Heart right ventricle (tissue), 16 donors: ENCODE results near the gene NOS1AP. TPM values are rescaled to one million over a fixed set of nuclear protein-coding genes. Genes with fewer than 3 reads are reported as not detected.

Experiments used
- ATAC-seq, 8 donors: fragments of 200-7000 bp; cut with Tn5 transposase; one replicate each; pipeline ENCODE4 v1.9.1; 2020; ENCODE audit warnings: mild to moderate bottlenecking in 8 of 8, moderate library complexity in 8 of 8, moderate number of reproducible peaks in 1 of 8
- DNase-seq, 2 donors: peaks; one replicate each; pipeline ENCODE4 v3.0.0-alpha.2; 2020
- H3K27ac ChIP-seq, 10 donors: fragments of 200-600 bp; sonication (generic) in 2 of 10; one replicate each; pipeline versions ENCODE4 v1.5.0 to v1.8.0; 2020 to 2022; ENCODE audit warnings: mild to moderate bottlenecking in 3 of 10
- H3K27me3 ChIP-seq, 7 donors: fragments of 200-600 bp; one replicate each; pipeline ENCODE4 v1.8.0; 2021 to 2022; ENCODE audit warnings: mild to moderate bottlenecking in 2 of 7
- H3K36me3 ChIP-seq, 9 donors: fragments of 200-600 bp; sonication (generic) in 1 of 9; one replicate each; pipeline versions ENCODE4 v1.5.0 to v1.8.0; 2020 to 2022; ENCODE audit warnings: mild to moderate bottlenecking in 2 of 9
- H3K4me1 ChIP-seq, 9 donors: fragments of 200-600 bp; sonication (generic) in 1 of 9; one replicate each; pipeline versions ENCODE4 v1.5.0 to v1.8.0; 2020 to 2022; ENCODE audit warnings: mild to moderate bottlenecking in 4 of 9
- H3K4me3 ChIP-seq, 10 donors: fragments of 200-600 bp; sonication (generic) in 2 of 10; one replicate each; pipeline versions ENCODE4 v1.5.0 to v1.8.0; 2020 to 2022; ENCODE audit warnings: mild to moderate bottlenecking in 7 of 10, moderate library complexity in 2 of 10
- H3K9me3 ChIP-seq, 11 donors: fragments of 200-600 bp in 10 of 11; sonication (generic) in 2 of 11; one replicate each; pipeline versions ENCODE4 v1.5.0 to v1.8.0; 2013 to 2022; ENCODE audit warnings: mild to moderate bottlenecking in 2 of 11, control low read depth in 1 of 11, moderate library complexity in 1 of 11
- CTCF ChIP-seq, 9 donors: fragments of 200-600 bp; sonication (generic) in 2 of 9; IDR thresholded peaks; one replicate each; pipeline versions ENCODE4 v1.5.0 to v1.8.0; 2021 to 2022; ENCODE audit warnings: antibody characterized with exemption in 9 of 9, mild to moderate bottlenecking in 5 of 9, moderate library complexity in 1 of 9
- WGBS, 2 donors: extraction: QIAGEN DNeasy Blood & Tissue Kit; methylation state at CpG; one replicate each; pipeline ENCODE4 v1.1.7; 2013; ENCODE audit warnings: inconsistent platforms in 1 of 2; 5-methylcytosine and 5-hydroxymethylcytosine counted together
- intact Hi-C, 10 donors: fragments of 100-400 bp; cut with DNase I; formaldehyde crosslinking; loops; one replicate each; pipeline versions ENCODE4 v1.11.1 to v1.14.2; 2022
- polyA plus RNA-seq, 2 donors: library from polyadenylated mRNA; stranded (reverse); fragments of 200-250 nt; gene quantifications; one replicate each; pipeline ENCODE4 v1.2.3, GENCODE V29; 2013
- total RNA-seq, 10 donors: library from RNA; stranded (reverse); fragmentation: NEBNext Ultra II Directional in 3 of 10; extraction: Animal tissue kit (Norgen Biotek cat#: 25700) in 3 of 10; gene quantifications; one replicate each; pipeline versions ENCODE4 v1.2.1 to v1.2.4, GENCODE V29; 2021 to 2023
- donor health status: Arrhythmogenic right ventricular cardiomyopathy.
- donor health status: ischemic (EF 13 %, LVEDD 7.1; RV severe dilation, severe dysfunction).
- donor health status: healthy with polysubstance abuse.
- donor health status: DM: no; HTN: yes; CAD: no.
- donor health status: DM: no; HTN: no; CAD: no.
- donor health status: ischemic (EF 25% LVEDD 6.9; RV normal size, moderate dysfunction).
- donor health status: ischemic (EF 25% LVEDD 5.7; RV mildly dilated, moderate dysfunction).
- donor health status: healthy.
- donor health status: DM: yes; HTN: yes; CAD: no.
- donor health status: Ischemic cardiomyopathy.
- donor health status: ischemic (EF 35%, LVEDD 5.7; RV mildly dilated, moderate dysfunction).
- donor health status: nonischemic (EF 11% LVEDD 7.7; RV severe dilation, severe dysfunction).
- donor health status: DM: yes; HTN: yes; CAD: no.
- donor health status: PGD.
- donor health status: ischemic (EF 29% LVEDD 5.4; RV normal size, mild dysfunction).
- donor health status: nonischemic (EF 23%, LVEDD 6.1; RV moderate dilation, normal function).

The NOS1AP gene
- total and polyA plus RNA-seq, 12 donors: 0.19 to 7.1 (median 4.6) TPM

DNA sequence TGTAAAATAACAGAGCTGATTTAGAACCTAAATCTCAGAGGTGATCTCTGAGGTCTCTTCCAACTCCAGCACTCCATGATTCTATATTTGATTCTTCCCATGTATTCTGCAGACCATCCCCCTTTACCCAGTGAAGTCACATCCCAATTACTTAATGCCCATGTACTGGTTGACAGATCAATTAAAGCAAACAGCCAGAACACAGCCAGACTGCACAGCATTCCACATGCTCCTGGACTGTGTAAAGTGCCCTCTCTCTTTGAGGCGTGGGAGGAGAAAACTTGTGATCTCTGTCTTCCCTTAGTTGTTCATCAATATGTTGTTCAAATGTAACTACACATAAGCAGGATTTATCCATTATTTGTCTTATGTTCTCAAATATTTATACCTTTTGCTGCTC, 18.1 kb downstream of the NOS1AP start:
- intact Hi-C loops: no loop called here

DNA sequence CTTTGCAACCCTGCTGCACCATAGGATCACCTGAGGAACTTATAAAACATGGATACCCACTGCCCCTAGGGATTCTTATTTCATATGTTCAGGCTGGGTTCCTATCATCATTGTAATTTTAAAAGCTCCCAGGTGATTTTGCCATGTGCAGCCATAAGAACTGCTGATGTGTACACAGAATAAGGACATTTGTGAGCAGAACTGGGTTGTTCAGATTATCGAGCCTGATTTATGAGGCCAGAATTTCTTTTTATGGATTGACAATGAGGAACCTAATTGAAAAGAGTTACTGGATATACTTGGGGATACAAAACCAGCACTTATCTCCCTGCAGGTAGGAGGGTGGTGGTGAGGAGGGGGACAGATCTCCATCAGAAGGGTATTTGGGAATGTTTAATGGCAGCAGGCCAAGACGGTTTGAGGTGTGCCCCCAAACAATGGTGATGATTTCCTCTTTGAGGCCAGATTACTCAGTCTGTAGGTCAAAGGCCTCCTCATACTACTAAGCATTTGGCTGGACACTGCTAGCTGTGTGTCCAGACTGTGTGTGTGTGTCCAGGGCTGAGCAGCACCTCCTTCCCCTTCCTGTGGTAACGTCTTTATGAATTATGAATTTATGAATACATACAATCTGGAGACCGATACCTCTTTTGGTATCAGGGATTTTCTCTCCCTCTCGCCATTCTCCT, 18.9 kb downstream of the NOS1AP start:
- DNase-seq: no peak

More for the DNA sequence above, 18.1 kb downstream of the NOS1AP start:
- no peak for DNase-seq
- H3K27me3 ChIP-seq: no peaks in the 10 kb centered on the region
- no peak overlapping the region for H3K4me3 ChIP-seq
- 97% methylated on average over 1 of the region's 1 CpG for WGBS, 2 donors
- H3K9me3 ChIP-seq: peaks cover 0 to 6% (median 0%) of the 10 kb centered on the region in 11 donors
- TF ChIP-seq CTCF (IDR thresholded peaks at IDR 0.05): no peak
- no peak for ATAC-seq
- H3K36me3 ChIP-seq: no peaks in the 10 kb centered on the region
- H3K27ac ChIP-seq: no peak overlapping the region
- peaks cover 0 to 7% (median 0%) of the 10 kb centered on the region in 9 donors for H3K4me1 ChIP-seq

GRCh38 chr1:162089748-162090147, 20.3 kb downstream of the NOS1AP start:
- WGBS, 2 donors: 91 to 99% methylated on average over 2 of the region's 2 CpGs
- Histone ChIP-seq H3K27ac (no peak overlapping the region), H3K4me3 (no peak overlapping the region), H3K4me1 (peaks cover 0 to 15% (median 0%) of the 10 kb centered on the region in 9 donors), H3K36me3 (no peaks in the 10 kb centered on the region), H3K27me3 (no peaks in the 10 kb centered on the region), H3K9me3 (peaks cover 0 to 4% (median 0%) of the 10 kb centered on the region in 11 donors)
- intact Hi-C loops: no loop called here
- DNase-seq (no peak), ATAC-seq (no peak)
- TF ChIP-seq CTCF (IDR thresholded peaks at IDR 0.05): no peak

More for the DNA sequence above, 18.9 kb downstream of the NOS1AP start:
- TF ChIP-seq CTCF (IDR thresholded peaks at IDR 0.05): no peak
- Histone ChIP-seq H3K36me3 (no peaks in the 10 kb centered on the region), H3K9me3 (peaks cover 0 to 5% (median 0%) of the 10 kb centered on the region in 11 donors), H3K27ac (no peak overlapping the region), H3K27me3 (no peaks in the 10 kb centered on the region), H3K4me1 (peaks cover 0 to 15% (median 0%) of the 10 kb centered on the region in 9 donors), H3K4me3 (no peak overlapping the region)
- ATAC-seq: no peak
- intact Hi-C loops: no loop called here
- WGBS, 2 donors: 75 to 78% methylated on average over 5 of the region's 5 CpGs

- no peaks in the 10 kb centered on the region for H3K36me3 ChIP-seq
- H3K9me3 ChIP-seq: peaks cover 0 to 4% (median 0%) of the 10 kb centered on the region in 11 donors
- WGBS, 2 donors: 93 to 99% methylated on average over 2 of the region's 2 CpGs
- ATAC-seq: no peak
- H3K4me1 ChIP-seq: peaks cover 0 to 15% (median 0%) of the 10 kb centered on the region in 9 donors
- no peak for TF ChIP-seq CTCF (IDR thresholded peaks at IDR 0.05)
- no peaks in the 10 kb centered on the region for H3K27me3 ChIP-seq
- no peak overlapping the region for H3K27ac ChIP-seq
- intact Hi-C loops: no loop called here
- no peak overlapping the region for H3K4me3 ChIP-seq
- no peak for DNase-seq
These were observed 20.9 kb downstream of the NOS1AP start for GRCh38 chr1:162090378-162090777.
